Endodermal cell (in vitro differentiated cells): ENCODE measurements around the gene ZNF468. TPM values are rescaled to one million over a fixed set of nuclear protein-coding genes. Genes with fewer than 3 reads are reported as not detected.
"Not testable (repeated sequence)": the region's sequence is repeated elsewhere in the genome, so short reads cannot be mapped to it uniquely, and the experiment has no call there.

Experiments used
- DNase-seq: peaks from one replicate; pipeline ENCODE4 v3.0.0-alpha.2; 2017
- H3K27ac ChIP-seq: 2 replicates; pipeline ENCODE4 v1.5.1; 2013; ENCODE audit warnings: mild to moderate bottlenecking, low read depth, low read length, moderate library complexity
- H3K27me3 ChIP-seq: 2 replicates; pipeline ENCODE4 v1.6.1; 2013; ENCODE audit warnings: mild to moderate bottlenecking, low read length, moderate library complexity; ENCODE audit not compliant: insufficient read depth, control insufficient read depth, poor library complexity, severe bottlenecking
- H3K36me3 ChIP-seq: 2 replicates; pipeline ENCODE4 v1.7.0; 2013; ENCODE audit warnings: mild to moderate bottlenecking, low read length, moderate library complexity; ENCODE audit not compliant: control insufficient read depth, insufficient read depth
- H3K4me1 ChIP-seq: one replicate; pipeline ENCODE4 v1.7.0; 2013; ENCODE audit warnings: low read length; ENCODE audit not compliant: control insufficient read depth, insufficient read depth
- H3K4me3 ChIP-seq: 2 replicates; pipeline ENCODE4 v1.5.1; 2013; ENCODE audit warnings: mild to moderate bottlenecking, low read length, moderate library complexity
- H3K9ac ChIP-seq: 2 replicates; pipeline ENCODE4 v1.6.1; 2013; ENCODE audit warnings: mild to moderate bottlenecking, low read length, moderate library complexity; ENCODE audit not compliant: poor library complexity, severe bottlenecking; ENCODE audit errors: extremely low read depth
- H3K9me3 ChIP-seq: 2 replicates; pipeline ENCODE4 v1.6.1; 2013; ENCODE audit warnings: mild to moderate bottlenecking, low read length, moderate library complexity; ENCODE audit not compliant: control insufficient read depth
- H3K27ac Mint-ChIP-seq: 2 replicates; pipeline ENCODE4 v1.8.0; 2020; ENCODE audit warnings: mixed read lengths
- H3K27me3 Mint-ChIP-seq: 2 replicates; pipeline ENCODE4 v1.8.0; 2021; ENCODE audit warnings: mild to moderate bottlenecking, mixed read lengths; ENCODE audit not compliant: insufficient read depth
- H3K36me3 Mint-ChIP-seq: 2 replicates; pipeline ENCODE4 v1.8.0; 2020; ENCODE audit warnings: low read depth, mixed read lengths
- H3K4me1 Mint-ChIP-seq: 2 replicates; pipeline ENCODE4 v1.8.0; 2020; ENCODE audit warnings: mixed read lengths
- H3K4me3 Mint-ChIP-seq: 2 replicates; pipeline ENCODE4 v1.8.0; 2020; ENCODE audit warnings: mild to moderate bottlenecking, moderate library complexity, mixed read lengths
- H3K9me3 Mint-ChIP-seq: 2 replicates; pipeline ENCODE4 v1.8.0; 2020; ENCODE audit warnings: mild to moderate bottlenecking, mixed read lengths
- CTCF ChIP-seq: fragments of 200-600 bp; sonication (generic); conservative IDR thresholded peaks from 2 replicates; pipeline ENCODE4 v1.5.0; 2021; ENCODE audit warnings: antibody characterized with exemption, mild to moderate bottlenecking
- WGBS, 2 experiments: methylation state at CpG; one replicate each; pipeline versions ENCODE4 v1.1.5 to v1.1.7; 2013; ENCODE audit warnings: missing lambda C conversion rate in 2 of 2, mixed read lengths in 1 of 2; ENCODE audit not compliant: insufficient coverage in 1 of 2, insufficient read length in 1 of 2; 5-methylcytosine and 5-hydroxymethylcytosine counted together
- total RNA-seq, 2 donors: library from RNA; stranded (reverse); fragmentation: NEBNext Ultra II Directional in 1 of 2; extraction: Animal tissue kit (Norgen Biotek cat#: 25700) in 1 of 2; gene quantifications; 2 replicates in 1 of 2; 3 replicates in 1 of 2; pipeline ENCODE4 v1.2.1, GENCODE V29; 2021

ZNF468 gene
- total RNA-seq, 2 donors from 2014 or later, result 46.2 to 50.0 TPM

- no peaks in the 10 kb centered on the region for H3K27me3 Mint-ChIP-seq
- Histone ChIP-seq H3K4me1 (no peaks in the 10 kb centered on the region), H3K4me3 (peak overlapping the region; percentile 71), H3K9me3 (peaks cover 70% of the 10 kb centered on the region), H3K27me3 (no peaks in the 10 kb centered on the region), H3K27ac (no peak overlapping the region), H3K9ac (no peak overlapping the region), H3K36me3 (peaks cover 76% of the 10 kb centered on the region)
- TF ChIP-seq CTCF, result no peak
- no peak for DNase-seq
- no peak overlapping the region for H3K4me3 Mint-ChIP-seq
- peaks cover 46% of the 10 kb centered on the region for H3K9me3 Mint-ChIP-seq
- 89 to 90% methylated on average over 11 of the region's 11 CpGs for WGBS, 2 experiments
- H3K27ac Mint-ChIP-seq, result no peak overlapping the region
- peaks cover 9% of the 10 kb centered on the region for H3K4me1 Mint-ChIP-seq
- peaks cover 83% of the 10 kb centered on the region for H3K36me3 Mint-ChIP-seq
Observed at GRCh38 chr19:52880895-52881389, 23.5 kb upstream of the ZNF468 start.

- H3K27me3 Mint-ChIP-seq, H3K4me3 ChIP-seq, H3K4me3 Mint-ChIP-seq, H3K9me3 Mint-ChIP-seq, H3K27me3 ChIP-seq, H3K36me3 ChIP-seq, H3K9ac ChIP-seq: not testable (repeated sequence)
- peak; percentile 68 for DNase-seq
- Mint-ChIP-seq H3K36me3 (peaks cover 10% of the 10 kb centered on the region), H3K4me1 (peaks cover 38% of the 10 kb centered on the region), H3K27ac (peak overlapping the region; percentile 89)
- H3K27ac ChIP-seq, result peak overlapping the region; percentile 19
- 81 to 87% methylated on average over 5 to 6 of the region's 6 CpGs for WGBS, 2 experiments
- peaks cover 18% of the 10 kb centered on the region for H3K9me3 ChIP-seq
- peaks cover 12% of the 10 kb centered on the region for H3K4me1 ChIP-seq
Observed at GRCh38 chr19:52872996-52873395, 15.6 kb upstream of the ZNF468 start.

- DNase-seq, result no peak
- TF ChIP-seq CTCF, result no peak
- Mint-ChIP-seq H3K9me3 (peaks cover 4% of the 10 kb centered on the region), H3K27ac (no peak overlapping the region), H3K4me3 (no peak overlapping the region), H3K4me1 (peaks cover 30% of the 10 kb centered on the region), H3K36me3 (peaks cover 3% of the 10 kb centered on the region), H3K27me3 (no peaks in the 10 kb centered on the region)
- H3K4me3 ChIP-seq, result no peak overlapping the region
- H3K9me3 ChIP-seq, result peaks cover 18% of the 10 kb centered on the region
- H3K4me1 ChIP-seq, result peaks cover 12% of the 10 kb centered on the region
- no peaks in the 10 kb centered on the region for H3K36me3 ChIP-seq
- no peaks in the 10 kb centered on the region for H3K27me3 ChIP-seq
- H3K9ac ChIP-seq, result no peak overlapping the region
- 96 to 100% methylated on average over 3 of the region's 3 CpGs for WGBS, 2 experiments
- no peak overlapping the region for H3K27ac ChIP-seq
Observed at GRCh38 chr19:52871466-52871865, 14.0 kb upstream of the ZNF468 start.

- WGBS, 2 experiments, result 93 to 95% methylated on average over 8 to 11 of the region's 11 CpGs
- not testable (repeated sequence) for H3K27me3 ChIP-seq, H3K4me3 ChIP-seq, H3K4me1 Mint-ChIP-seq, H3K27me3 Mint-ChIP-seq, H3K9me3 Mint-ChIP-seq, H3K4me3 Mint-ChIP-seq, H3K9ac ChIP-seq, H3K36me3 Mint-ChIP-seq, DNase-seq, H3K27ac ChIP-seq, H3K27ac Mint-ChIP-seq, H3K4me1 ChIP-seq, H3K36me3 ChIP-seq
- peaks cover 12% of the 10 kb centered on the region for H3K9me3 ChIP-seq
Observed at GRCh38 chr19:52868031-52868430, 10.6 kb upstream of the ZNF468 start.

- not testable (repeated sequence) for H3K27ac ChIP-seq, H3K9me3 Mint-ChIP-seq, H3K4me1 ChIP-seq, H3K9me3 ChIP-seq, H3K27me3 Mint-ChIP-seq, H3K27me3 ChIP-seq
- Mint-ChIP-seq H3K36me3 (peaks cover 31% of the 10 kb centered on the region), H3K4me1 (peaks cover 24% of the 10 kb centered on the region), H3K27ac (peak overlapping the region; percentile 93), H3K4me3 (peak overlapping the region; percentile 96)
- 0 to 7% methylated on average over 3 to 23 of the region's 31 CpGs for WGBS, 2 experiments
- H3K9ac ChIP-seq, result peak overlapping the region; percentile 79
- H3K4me3 ChIP-seq, result peak overlapping the region; percentile 89
- H3K36me3 ChIP-seq, result peaks cover 24% of the 10 kb centered on the region
- DNase-seq, result peak; percentile 53
Observed at GRCh38 chr19:52856540-52857377, 660 bp downstream of the ZNF468 start.
